GM12875 (cell line): ENCODE results near the gene HSP90B1.

Experiments used
- H3K4me3 ChIP-seq: one replicate; pipeline ENCODE4 v1.5.1; 2011; ENCODE audit warnings: low read depth, low read length, control low read depth
- CTCF ChIP-seq: IDR thresholded peaks from 2 replicates; pipeline ENCODE4 v1.5.1; 2011; ENCODE audit warnings: low read depth, mild to moderate bottlenecking, control low read depth, inconsistent platforms, low read length, moderate library complexity, borderline replicate concordance; ENCODE audit not compliant: insufficient read depth

Gene HSP90B1

GRCh38 chr12:103947871-103948555 lies 17.8 kb downstream of the HSP90B1 start:
- TF ChIP-seq CTCF, result no peak
- H3K4me3 ChIP-seq, result no peak overlapping the region

- H3K4me3 ChIP-seq, result no peak overlapping the region
- no peak for TF ChIP-seq CTCF
Measured at GRCh38 chr12:103948746-103949406, 18.7 kb downstream of the HSP90B1 start.

GRCh38 chr12:103952497-103952896 lies 22.3 kb downstream of the HSP90B1 start:
- TF ChIP-seq CTCF, result no peak

GRCh38 chr12:103955811-103956508 lies 25.8 kb downstream of the HSP90B1 start:
- TF ChIP-seq CTCF, result no peak
- H3K4me3 ChIP-seq, result peak overlapping the region; percentile 78

More at GRCh38 chr12:103952497-103952896, 22.3 kb downstream of the HSP90B1 start:
- H3K4me3 ChIP-seq, result no peak overlapping the region

- peak overlapping the region; percentile 78 for H3K4me3 ChIP-seq
- TF ChIP-seq CTCF, result no peak
Measured at GRCh38 chr12:103956509-103957027, 26.4 kb downstream of the HSP90B1 start.

- no peak overlapping the region for H3K4me3 ChIP-seq
- no peak for TF ChIP-seq CTCF
Measured at GRCh38 chr12:103957865-103958388, 27.7 kb downstream of the HSP90B1 start.
